Subcutaneous adipose tissue (tissue), 4 donors: Measurements from ENCODE around the gene COL20A1. TPM values are rescaled to one million over a fixed set of nuclear protein-coding genes. Genes with fewer than 3 reads are reported as not detected.

Experiments
- total RNA-seq, 4 donors: library from RNA; depleted of rRNA; stranded (reverse); fragments of >200 nt; gene quantifications; one replicate each; pipeline ENCODE4 v1.1.0, GENCODE V29; 2016
- TF ChIP-seq, protein P1 (sequence below): fragments of 450-650 bp; IDR thresholded peaks from one replicate; pipeline ENCODE4 v1.5.1; 2016; ENCODE audit warnings: low read depth, mild to moderate bottlenecking, control low read depth, antibody characterized with exemption, moderate library complexity

Gene COL20A1
- total RNA-seq, 4 donors from 2014 or later = not detected

DNA sequence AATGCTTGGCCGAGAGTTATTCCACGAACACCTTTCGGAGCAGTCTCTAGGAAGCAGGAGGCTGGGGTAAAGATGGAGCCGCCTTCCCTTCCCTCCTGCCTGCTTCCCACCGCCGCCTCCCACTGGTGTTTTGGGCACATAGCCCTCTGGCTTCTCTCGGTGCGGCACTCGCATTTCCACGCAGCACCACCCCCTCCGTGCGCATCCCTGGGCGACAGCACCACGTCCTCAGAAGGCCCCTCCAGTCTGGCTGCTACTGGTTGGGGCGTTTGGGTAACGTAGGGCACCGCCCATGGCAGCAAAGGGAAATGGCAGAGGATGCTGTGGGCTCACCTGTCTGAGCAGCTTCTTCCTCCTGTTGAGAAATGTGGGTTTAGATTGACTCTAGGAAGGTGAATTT is 2.4 kb downstream of the COL20A1 start:
- TF ChIP-seq, protein P1, sequence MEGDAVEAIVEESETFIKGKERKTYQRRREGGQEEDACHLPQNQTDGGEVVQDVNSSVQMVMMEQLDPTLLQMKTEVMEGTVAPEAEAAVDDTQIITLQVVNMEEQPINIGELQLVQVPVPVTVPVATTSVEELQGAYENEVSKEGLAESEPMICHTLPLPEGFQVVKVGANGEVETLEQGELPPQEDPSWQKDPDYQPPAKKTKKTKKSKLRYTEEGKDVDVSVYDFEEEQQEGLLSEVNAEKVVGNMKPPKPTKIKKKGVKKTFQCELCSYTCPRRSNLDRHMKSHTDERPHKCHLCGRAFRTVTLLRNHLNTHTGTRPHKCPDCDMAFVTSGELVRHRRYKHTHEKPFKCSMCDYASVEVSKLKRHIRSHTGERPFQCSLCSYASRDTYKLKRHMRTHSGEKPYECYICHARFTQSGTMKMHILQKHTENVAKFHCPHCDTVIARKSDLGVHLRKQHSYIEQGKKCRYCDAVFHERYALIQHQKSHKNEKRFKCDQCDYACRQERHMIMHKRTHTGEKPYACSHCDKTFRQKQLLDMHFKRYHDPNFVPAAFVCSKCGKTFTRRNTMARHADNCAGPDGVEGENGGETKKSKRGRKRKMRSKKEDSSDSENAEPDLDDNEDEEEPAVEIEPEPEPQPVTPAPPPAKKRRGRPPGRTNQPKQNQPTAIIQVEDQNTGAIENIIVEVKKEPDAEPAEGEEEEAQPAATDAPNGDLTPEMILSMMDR = no peak

DNA sequence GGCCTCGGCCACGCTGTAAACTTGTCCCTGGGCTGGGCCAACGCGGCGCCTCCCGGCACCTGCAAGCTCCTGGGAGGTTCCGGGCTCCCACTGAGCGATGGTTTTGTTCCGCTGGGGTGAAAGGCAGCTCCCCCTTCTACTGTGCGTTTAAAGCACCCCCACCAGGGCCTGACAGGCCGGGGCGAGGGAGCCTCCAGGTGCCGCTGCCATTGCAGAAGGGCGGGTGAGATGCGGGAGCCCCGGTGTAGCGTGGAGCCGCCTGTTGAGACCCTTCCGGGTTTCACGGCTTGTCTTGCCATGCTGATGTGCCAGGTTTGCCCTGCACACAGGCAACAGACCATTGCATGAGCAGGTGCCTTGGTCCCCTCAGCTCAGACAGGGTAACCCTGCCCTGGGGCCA is 2.9 kb downstream of the COL20A1 start:
- TF ChIP-seq, protein P1 = no peak

DNA sequence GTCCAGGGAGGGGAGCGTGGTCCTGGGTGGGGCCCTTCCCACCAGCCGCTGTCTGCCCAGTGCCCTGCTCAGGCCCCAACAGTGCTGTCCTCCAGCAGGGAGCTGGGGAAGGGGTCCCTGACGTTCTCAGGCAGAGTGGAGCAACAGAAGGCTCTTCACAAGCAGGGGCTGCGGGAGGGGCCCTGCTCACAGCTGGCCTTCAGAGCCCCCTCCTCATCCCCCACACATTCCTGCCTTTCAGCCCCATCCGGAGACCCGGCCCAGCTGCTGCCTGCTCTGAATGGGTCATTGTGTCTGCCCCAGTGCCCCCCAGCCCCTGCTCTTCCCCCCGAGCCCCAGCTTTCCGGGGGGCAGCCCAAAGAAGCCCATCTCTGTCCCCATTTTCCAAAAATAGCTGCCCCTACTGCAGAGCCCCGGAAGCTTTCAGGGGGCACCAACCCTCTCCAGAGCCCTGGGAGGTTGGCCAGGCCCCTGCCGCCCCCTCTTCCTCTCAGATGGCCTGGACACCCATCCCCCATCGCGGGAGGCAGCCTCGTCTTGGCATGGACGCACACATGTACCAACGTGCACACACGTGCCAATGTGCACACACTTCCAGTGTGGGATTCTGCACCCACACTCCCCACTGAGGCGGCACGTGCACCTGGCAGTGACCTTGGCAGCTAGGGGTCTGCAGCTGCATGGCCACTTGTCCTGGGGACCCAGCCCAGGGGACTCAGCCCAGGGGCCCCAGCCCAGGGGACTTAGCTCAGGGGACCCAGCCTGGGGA is 3.7 kb downstream of the COL20A1 start:
- TF ChIP-seq, protein P1 = no peak

DNA sequence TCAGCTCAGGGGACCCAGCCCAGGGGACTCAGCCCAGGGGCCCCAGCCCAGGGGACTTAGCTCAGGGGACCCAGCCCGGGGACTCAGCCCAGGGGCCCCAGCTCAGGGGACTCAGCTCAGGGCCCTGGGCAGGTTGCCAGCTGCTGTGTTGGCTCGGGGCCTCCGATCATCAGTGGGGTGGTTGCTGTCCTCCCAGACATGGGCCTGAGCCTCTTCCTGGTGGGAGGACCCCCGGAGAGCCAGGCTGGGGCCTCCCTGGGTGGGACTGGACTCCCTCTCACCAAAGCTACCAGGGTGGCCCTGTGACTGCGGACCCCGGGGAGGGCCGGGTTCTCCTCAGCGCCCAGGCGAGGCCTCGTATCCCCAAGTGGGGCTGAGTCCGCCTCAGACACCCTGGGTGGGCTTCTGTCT is 4.4 kb downstream of the COL20A1 start:
- TF ChIP-seq, protein P1 = no peak

DNA sequence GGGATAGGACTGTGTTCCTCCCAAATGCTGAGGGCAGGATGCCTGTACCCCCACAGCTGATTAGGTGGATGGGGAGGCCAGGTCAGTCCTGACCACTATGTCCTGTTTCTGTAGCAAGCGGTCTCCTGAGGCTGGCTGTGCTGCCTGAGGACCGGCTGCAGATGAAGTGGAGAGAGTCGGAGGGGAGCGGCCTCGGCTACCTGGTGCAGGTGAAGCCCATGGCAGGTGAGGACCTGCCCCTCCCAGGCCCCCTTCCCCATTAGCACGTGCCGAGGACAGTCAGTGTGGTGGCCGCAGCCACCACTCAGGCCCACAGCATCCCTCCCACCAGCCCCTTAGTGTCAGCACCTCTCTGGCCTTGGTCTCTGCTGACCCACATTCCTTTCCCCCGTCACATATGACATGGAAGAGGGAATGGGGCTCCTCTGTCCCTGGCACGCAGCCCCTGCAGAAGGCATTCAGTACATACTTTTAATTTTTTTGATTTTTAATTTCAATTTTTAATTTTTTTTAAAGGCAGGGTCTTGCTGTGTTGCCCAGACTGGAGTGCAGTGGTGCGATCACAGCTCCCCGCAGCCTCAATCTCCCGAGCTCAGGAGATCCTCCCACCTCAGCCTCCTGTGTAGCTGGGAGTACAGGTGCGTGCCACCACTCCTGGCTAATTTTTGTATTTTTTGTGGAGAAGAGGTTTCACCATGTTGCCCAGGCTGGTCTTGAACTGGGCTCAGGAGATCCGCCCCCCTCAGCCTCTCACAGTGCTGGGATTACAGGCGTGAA is 5.0 kb downstream of the COL20A1 start:
- TF ChIP-seq, protein P1 = no peak

DNA sequence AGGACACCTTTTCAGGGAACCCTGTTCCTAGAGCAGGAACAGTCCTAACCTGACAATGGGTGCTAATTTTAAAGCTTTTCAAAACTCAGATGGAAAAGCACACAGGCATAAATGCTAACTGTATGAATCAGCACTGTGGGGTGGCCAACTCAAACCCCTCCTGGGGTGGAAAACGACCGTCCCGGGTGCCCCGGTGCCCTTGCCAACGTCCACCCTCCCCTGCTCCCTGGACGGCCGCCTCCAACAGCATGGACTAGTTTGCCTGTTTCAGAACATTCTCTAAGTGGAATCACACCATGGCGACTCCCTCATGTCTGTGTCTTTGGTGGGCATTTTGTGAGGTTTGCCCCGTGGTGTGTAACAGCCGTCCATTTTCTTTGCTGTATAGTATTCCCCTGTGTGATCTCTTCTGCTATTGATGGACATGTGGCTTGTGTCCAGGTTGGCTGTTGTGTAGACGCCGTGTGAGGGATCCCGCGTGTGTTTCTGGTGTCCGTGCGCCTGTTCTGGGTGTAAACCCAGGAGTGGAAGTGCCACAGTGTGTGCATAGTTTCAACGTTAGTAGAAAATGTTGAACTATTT is 5.8 kb downstream of the COL20A1 start:
- TF ChIP-seq, protein P1 = no peak

DNA sequence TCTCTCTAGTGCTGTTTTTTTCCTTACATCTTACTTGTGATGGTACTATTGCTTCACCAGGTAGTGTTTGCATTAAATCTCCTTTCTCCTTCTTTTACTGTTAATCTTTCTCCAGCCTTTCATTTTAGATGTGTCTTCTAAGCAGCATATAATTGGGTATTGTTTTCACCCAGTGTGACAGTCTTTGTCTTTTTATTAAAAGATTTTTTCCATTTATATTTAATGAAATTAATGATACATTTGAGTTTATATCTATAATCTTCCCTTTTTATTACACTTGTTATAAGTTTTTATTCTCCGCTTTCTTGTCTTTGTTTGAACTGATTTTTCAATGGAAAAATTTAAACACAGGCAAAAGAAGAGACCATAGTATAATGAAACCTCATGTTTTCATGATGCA is 8.7 kb downstream of the COL20A1 start:
- TF ChIP-seq, protein P1 = no peak
